Thyroid gland (tissue), 4 donors: ENCODE data around the gene VPS37C. TPM values are rescaled to one million over a fixed set of nuclear protein-coding genes. Genes with fewer than 3 reads are reported as not detected.

ENCODE experiments used
- DNase-seq, 2 donors: peaks; one replicate each; pipeline ENCODE4 v3.0.0-alpha.2; 2019
- H3K27ac ChIP-seq, 3 donors: fragments of 200-600 bp; sonication (generic); 1 replicate in 2 of 3; 2 replicates in 1 of 3; pipeline ENCODE4 v1.5.1; 2016 to 2019; ENCODE audit warnings: mild to moderate bottlenecking in 1 of 3, moderate library complexity in 1 of 3
- H3K27me3 ChIP-seq: fragments of 200-600 bp; sonication (generic); one replicate; pipeline ENCODE4 v1.5.1; 2019
- H3K36me3 ChIP-seq, 2 donors: fragments of 200-600 bp; sonication (generic); one replicate each; pipeline ENCODE4 v1.5.1; 2016 to 2019
- H3K4me1 ChIP-seq, 2 donors: fragments of 200-600 bp; sonication (generic); one replicate each; pipeline ENCODE4 v1.5.1; 2017 to 2019
- H3K4me3 ChIP-seq, 3 donors: fragments of 200-600 bp; sonication (generic); replicated peaks in 1 of 3; 1 replicate in 2 of 3; 2 replicates in 1 of 3; pipeline ENCODE4 v1.5.1; 2016; ENCODE audit warnings: mild to moderate bottlenecking in 1 of 3
- H3K9me3 ChIP-seq: fragments of 200-600 bp; sonication (generic); one replicate; pipeline ENCODE4 v1.5.1; 2017
- POLR2A ChIP-seq, 2 donors: fragments of 450-650 bp; IDR thresholded peaks; one replicate each; pipeline ENCODE4 v1.6.1; 2017; ENCODE audit warnings: antibody characterized with exemption in 2 of 2, mild to moderate bottlenecking in 2 of 2, moderate library complexity in 1 of 2
- whole genome bisulfite sequencing, 2 donors: methylation state at CpG; one replicate each; pipeline ENCODE4 v1.1.5; 2017; 5-methylcytosine and 5-hydroxymethylcytosine counted together
- intact Hi-C: fragments of 100-400 bp; cut with DNase I; formaldehyde crosslinking; loops from one replicate; pipeline ENCODE4 v1.15.1; 2023
- total RNA-seq, 4 donors: library from RNA; depleted of rRNA; stranded (reverse); fragments of >200 nt; gene quantifications; one replicate each; pipeline ENCODE4 v1.2.3, GENCODE V29; 2016
- TF ChIP-seq, protein P1 (sequence below), 6 experiments: fragments of 200-600 bp in 3 of 6; fragments of 450-650 bp in 3 of 6; sonication (generic) in 3 of 6; IDR thresholded peaks; one replicate each; pipeline ENCODE4 v1.5.1; 2016 to 2019; ENCODE audit warnings: antibody characterized with exemption in 6 of 6, mild to moderate bottlenecking in 2 of 6, inconsistent platforms in 1 of 6, moderate library complexity in 1 of 6

VPS37C gene
- total RNA-seq, 4 donors from 2014 or later: 13.0 to 18.2 (median 15.9) TPM

GRCh38 chr11:61147791-61148620, 13.2 kb downstream of the VPS37C start:
- Histone ChIP-seq H3K4me3 (no peak overlapping the region), H3K27ac (no peak overlapping the region), H3K4me1 (peaks cover 27 to 43% of the 10 kb centered on the region in 2 donors), H3K9me3 (no peaks in the 10 kb centered on the region), H3K27me3 (no peaks in the 10 kb centered on the region), H3K36me3 (no peaks in the 10 kb centered on the region)
- intact Hi-C loops: no loop called here
- 76 to 83% methylated on average over 11 of the region's 11 CpGs for WGBS, 2 donors
- no peak for DNase-seq
- no peak for TF ChIP-seq POLR2A (IDR thresholded peaks at IDR 0.05)
- TF ChIP-seq, protein P1, sequence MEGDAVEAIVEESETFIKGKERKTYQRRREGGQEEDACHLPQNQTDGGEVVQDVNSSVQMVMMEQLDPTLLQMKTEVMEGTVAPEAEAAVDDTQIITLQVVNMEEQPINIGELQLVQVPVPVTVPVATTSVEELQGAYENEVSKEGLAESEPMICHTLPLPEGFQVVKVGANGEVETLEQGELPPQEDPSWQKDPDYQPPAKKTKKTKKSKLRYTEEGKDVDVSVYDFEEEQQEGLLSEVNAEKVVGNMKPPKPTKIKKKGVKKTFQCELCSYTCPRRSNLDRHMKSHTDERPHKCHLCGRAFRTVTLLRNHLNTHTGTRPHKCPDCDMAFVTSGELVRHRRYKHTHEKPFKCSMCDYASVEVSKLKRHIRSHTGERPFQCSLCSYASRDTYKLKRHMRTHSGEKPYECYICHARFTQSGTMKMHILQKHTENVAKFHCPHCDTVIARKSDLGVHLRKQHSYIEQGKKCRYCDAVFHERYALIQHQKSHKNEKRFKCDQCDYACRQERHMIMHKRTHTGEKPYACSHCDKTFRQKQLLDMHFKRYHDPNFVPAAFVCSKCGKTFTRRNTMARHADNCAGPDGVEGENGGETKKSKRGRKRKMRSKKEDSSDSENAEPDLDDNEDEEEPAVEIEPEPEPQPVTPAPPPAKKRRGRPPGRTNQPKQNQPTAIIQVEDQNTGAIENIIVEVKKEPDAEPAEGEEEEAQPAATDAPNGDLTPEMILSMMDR (IDR thresholded peaks at IDR 0.05): no peak

- no peak for DNase-seq
- H3K27ac ChIP-seq: no peak overlapping the region
- no peaks in the 10 kb centered on the region for H3K9me3 ChIP-seq
- no peaks in the 10 kb centered on the region for H3K27me3 ChIP-seq
- no peak for TF ChIP-seq POLR2A (IDR thresholded peaks at IDR 0.05)
- TF ChIP-seq, protein P1 (IDR thresholded peaks at IDR 0.05): no peak
- intact Hi-C loops: no loop called here
- H3K4me1 ChIP-seq: peaks cover 19 to 36% of the 10 kb centered on the region in 2 donors
- 78 to 89% methylated on average over 10 of the region's 10 CpGs for WGBS, 2 donors
- H3K36me3 ChIP-seq: no peaks in the 10 kb centered on the region
- H3K4me3 ChIP-seq: no peak overlapping the region
These were observed 14.0 kb downstream of the VPS37C start for GRCh38 chr11:61147271-61147670.

GRCh38 chr11:61146416-61146815, 14.8 kb downstream of the VPS37C start:
- no peak for DNase-seq
- no peak overlapping the region for H3K27ac ChIP-seq
- peaks cover 14 to 32% of the 10 kb centered on the region in 2 donors for H3K4me1 ChIP-seq
- no peak for TF ChIP-seq POLR2A (IDR thresholded peaks at IDR 0.05)
- TF ChIP-seq, protein P1 (IDR thresholded peaks at IDR 0.05): no peak
- 86 to 93% methylated on average over 8 to 9 of the region's 9 CpGs for WGBS, 2 donors
- H3K4me3 ChIP-seq: no peak overlapping the region
- no peaks in the 10 kb centered on the region for H3K27me3 ChIP-seq
- intact Hi-C loops: no loop called here
- H3K9me3 ChIP-seq: no peaks in the 10 kb centered on the region
- H3K36me3 ChIP-seq: no peaks in the 10 kb centered on the region

GRCh38 chr11:61145228-61146005, 15.8 kb downstream of the VPS37C start:
- intact Hi-C loops: no loop called here
- Histone ChIP-seq H3K4me3 (no peak overlapping the region), H3K9me3 (no peaks in the 10 kb centered on the region), H3K4me1 (peaks cover 16 to 30% of the 10 kb centered on the region in 2 donors), H3K27ac (no peak overlapping the region), H3K27me3 (no peaks in the 10 kb centered on the region), H3K36me3 (no peaks in the 10 kb centered on the region)
- 88 to 90% methylated on average over 17 of the region's 17 CpGs for WGBS, 2 donors
- TF ChIP-seq, protein P1 (IDR thresholded peaks at IDR 0.05): no peak
- TF ChIP-seq POLR2A (IDR thresholded peaks at IDR 0.05): no peak
- no peak for DNase-seq
